Glutamatergic neuron (in vitro differentiated cells): Measurements from ENCODE around the gene CHD9. TPM values are rescaled to one million over a fixed set of nuclear protein-coding genes. Genes with fewer than 3 reads are reported as not detected.

Experiments
- DNase-seq: peaks from one replicate; pipeline ENCODE4 v3.0.0; 2022
- H3K27ac Mint-ChIP-seq: one replicate; pipeline ENCODE4 v1.8.0; 2020; ENCODE audit warnings: mild to moderate bottlenecking, mixed read lengths, inconsistent platforms; ENCODE audit not compliant: unreplicated experiment
- H3K27me3 Mint-ChIP-seq: one replicate; pipeline ENCODE4 v1.8.0; 2020; ENCODE audit warnings: mild to moderate bottlenecking, moderate library complexity, mixed read lengths, inconsistent platforms; ENCODE audit not compliant: unreplicated experiment
- H3K36me3 Mint-ChIP-seq: one replicate; pipeline ENCODE4 v1.8.0; 2020; ENCODE audit warnings: mild to moderate bottlenecking, mixed read lengths, inconsistent platforms; ENCODE audit not compliant: unreplicated experiment
- H3K4me1 Mint-ChIP-seq: one replicate; pipeline ENCODE4 v1.8.0; 2020; ENCODE audit warnings: mild to moderate bottlenecking, low read depth, mixed read lengths, inconsistent platforms; ENCODE audit not compliant: unreplicated experiment
- H3K4me3 Mint-ChIP-seq: one replicate; pipeline ENCODE4 v1.8.0; 2020; ENCODE audit warnings: mild to moderate bottlenecking, mixed read lengths, inconsistent platforms; ENCODE audit not compliant: unreplicated experiment
- H3K9me3 Mint-ChIP-seq: one replicate; pipeline ENCODE4 v1.8.0; 2020; ENCODE audit warnings: mild to moderate bottlenecking, moderate library complexity, mixed read lengths, inconsistent platforms; ENCODE audit not compliant: unreplicated experiment
- CTCF ChIP-seq: fragments of 200-600 bp; sonication (generic); IDR thresholded peaks from one replicate; pipeline ENCODE4 v1.5.0; 2021; ENCODE audit not compliant: partially characterized antibody, unreplicated experiment
- total RNA-seq: library from RNA; stranded (reverse); fragmentation: NEBNext Ultra II Directional; extraction: Animal tissue kit (Norgen Biotek cat#: 25700); gene quantifications from one replicate; pipeline ENCODE4 v1.2.1, GENCODE V29; 2021; ENCODE audit not compliant: unreplicated experiment

CHD9 gene
- total RNA-seq, 1 donor from 2014 or later = 120 TPM

DNA sequence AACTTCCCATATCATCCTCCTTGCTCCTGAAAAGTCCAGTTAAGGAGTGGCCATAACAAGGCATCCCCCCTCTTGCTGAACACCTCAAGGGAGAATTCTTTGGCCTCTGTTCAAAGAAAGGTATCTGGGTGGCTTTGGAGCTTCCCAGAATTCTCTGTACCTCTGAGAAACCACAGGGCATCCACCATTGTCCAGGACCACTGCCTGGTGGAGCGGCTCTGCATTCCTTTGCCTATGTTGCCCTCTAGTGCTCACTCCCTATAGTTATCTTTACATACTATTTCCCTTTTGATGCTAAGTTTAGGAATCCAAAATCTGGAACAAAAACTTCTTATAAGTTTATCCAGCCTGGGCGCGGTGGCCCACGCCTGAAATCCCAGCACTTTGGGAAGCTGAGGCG, 32.4 kb upstream of the CHD9 start:
- H3K4me3 Mint-ChIP-seq = no peak overlapping the region
- DNase-seq = peak; percentile 62
- H3K36me3 Mint-ChIP-seq = no peaks in the 10 kb centered on the region

GRCh38 chr16:53024045-53024444, 30.7 kb upstream of the CHD9 start:
- no peak for TF ChIP-seq CTCF
- Mint-ChIP-seq H3K27ac (no peak overlapping the region), H3K36me3 (no peaks in the 10 kb centered on the region), H3K4me3 (no peak overlapping the region), H3K27me3 (no peaks in the 10 kb centered on the region), H3K4me1 (peaks cover 4% of the 10 kb centered on the region), H3K9me3 (peaks cover 3% of the 10 kb centered on the region)
- no peak for DNase-seq

More for the DNA sequence above, 32.4 kb upstream of the CHD9 start:
- Mint-ChIP-seq H3K4me1 (peaks cover 4% of the 10 kb centered on the region), H3K27ac (no peak overlapping the region), H3K9me3 (peaks cover 3% of the 10 kb centered on the region), H3K27me3 (no peaks in the 10 kb centered on the region)
- TF ChIP-seq CTCF = peak; percentile 73

DNA sequence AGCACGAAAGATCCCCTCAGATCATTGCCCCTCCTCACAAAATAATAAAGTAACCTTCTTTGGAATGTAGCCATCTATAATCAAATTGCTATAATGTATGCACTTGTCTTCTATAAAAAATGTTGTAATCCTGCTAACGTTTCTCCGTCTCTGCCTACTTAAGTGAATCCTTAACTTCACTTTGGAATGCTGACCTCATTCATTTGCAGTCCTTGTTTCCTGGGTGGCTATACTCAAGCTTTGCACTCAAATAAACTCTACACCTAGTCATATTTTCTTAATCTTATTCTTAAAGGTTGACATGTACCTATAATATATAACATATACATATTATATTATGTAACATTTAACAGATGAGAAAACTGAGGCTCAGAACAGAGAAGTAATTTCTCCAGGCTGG, 24.8 kb upstream of the CHD9 start:
- no peak for TF ChIP-seq CTCF
- Mint-ChIP-seq H3K9me3 (peaks cover 1% of the 10 kb centered on the region), H3K36me3 (peaks cover 3% of the 10 kb centered on the region), H3K4me1 (peaks cover under 1% of the 10 kb centered on the region), H3K27me3 (no peaks in the 10 kb centered on the region), H3K4me3 (no peak overlapping the region), H3K27ac (no peak overlapping the region)
- DNase-seq = no peak

DNA sequence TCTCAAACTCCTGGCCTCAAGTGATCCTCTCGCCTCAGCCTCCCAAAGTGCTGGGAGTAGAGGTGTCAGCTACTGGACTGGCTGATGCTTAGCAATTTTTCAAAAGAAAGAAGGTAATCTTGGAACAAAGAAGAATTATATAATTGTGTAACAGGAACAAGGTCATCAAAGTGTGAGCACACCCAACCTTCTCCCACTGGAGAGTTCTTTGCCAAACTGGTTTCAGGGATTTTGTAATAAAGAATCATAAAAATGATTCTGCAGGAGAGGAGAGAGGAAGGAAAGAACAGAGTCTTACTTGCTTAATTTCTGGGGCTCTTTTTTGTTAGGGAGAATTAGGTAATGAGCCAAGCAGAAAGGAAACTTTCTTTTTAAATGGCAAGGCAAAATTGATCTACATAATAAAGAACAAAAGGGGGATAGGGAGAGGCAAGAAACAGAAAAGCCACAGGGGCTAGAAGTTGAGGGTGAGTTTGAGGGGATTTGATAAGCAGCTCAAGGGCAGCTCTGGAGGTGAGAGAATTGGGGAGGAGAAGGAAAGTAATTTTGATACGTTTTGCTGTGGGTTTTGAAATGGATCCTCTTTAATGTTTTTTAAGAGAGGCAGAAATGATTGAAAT, 23.4 kb upstream of the CHD9 start:
- no peak for TF ChIP-seq CTCF
- Mint-ChIP-seq H3K4me1 (peaks cover 2% of the 10 kb centered on the region), H3K4me3 (no peak overlapping the region), H3K27me3 (no peaks in the 10 kb centered on the region), H3K36me3 (peaks cover 4% of the 10 kb centered on the region), H3K9me3 (no peaks in the 10 kb centered on the region), H3K27ac (no peak overlapping the region)
- no peak for DNase-seq

- H3K27ac Mint-ChIP-seq = no peak overlapping the region
- peaks cover 6% of the 10 kb centered on the region for H3K4me1 Mint-ChIP-seq
- peaks cover 3% of the 10 kb centered on the region for H3K27me3 Mint-ChIP-seq
- no peak for TF ChIP-seq CTCF
- no peak overlapping the region for H3K4me3 Mint-ChIP-seq
- DNase-seq = no peak
- H3K36me3 Mint-ChIP-seq = peaks cover 4% of the 10 kb centered on the region
- no peaks in the 10 kb centered on the region for H3K9me3 Mint-ChIP-seq
These were observed 20.5 kb upstream of the CHD9 start for GRCh38 chr16:53034306-53034705.
